MCF 10A (cell line): ENCODE results near the gene LANCL3. TPM values are rescaled to one million over a fixed set of nuclear protein-coding genes. Genes with fewer than 3 reads are reported as not detected.

Experiments
- BruUV-seq: library from RNA; stranded (reverse); fragments of 400-500 nt; replicated peaks from 2 replicates; lab custom pipeline; 2021; lab: Mats Ljungman, UMichigan
- CTCF ChIA-PET: fragments of 300-600 bp; sonication (Branson Sonifier 250); formaldehyde crosslinking; extraction: SDS; loops from one replicate; lab custom pipeline; 2021; ENCODE audit warnings: antibody characterized with exemption, inconsistent platforms; lab: Yijun Ruan, JAX
- POLR2A ChIA-PET: fragments of 300-600, 350-650 bp; sonication (Branson Sonifier 250); formaldehyde crosslinking; extraction: SDS; loops from one replicate; lab custom pipeline; 2020; ENCODE audit warnings: antibody characterized with exemption, inconsistent platforms; lab: Yijun Ruan, JAX
- DNase-seq: peaks from one replicate; pipeline ENCODE4 v3.0.0-alpha.2; 2018; ENCODE audit not compliant: unreplicated experiment
- H3K27ac Mint-ChIP-seq: one replicate; pipeline ENCODE4 v1.8.0; 2022; ENCODE audit warnings: mild to moderate bottlenecking, low read depth, mixed read lengths; ENCODE audit not compliant: unreplicated experiment
- H3K27me3 Mint-ChIP-seq: one replicate; pipeline ENCODE4 v1.8.0; 2022; ENCODE audit warnings: mixed read lengths; ENCODE audit not compliant: insufficient read depth, unreplicated experiment
- H3K36me3 Mint-ChIP-seq: one replicate; pipeline ENCODE4 v1.8.0; 2022; ENCODE audit warnings: mild to moderate bottlenecking, moderate library complexity, mixed read lengths; ENCODE audit not compliant: insufficient read depth, unreplicated experiment
- H3K4me1 Mint-ChIP-seq: one replicate; pipeline ENCODE4 v1.8.0; 2022; ENCODE audit warnings: mixed read lengths; ENCODE audit not compliant: insufficient read depth, unreplicated experiment
- H3K4me3 Mint-ChIP-seq: one replicate; pipeline ENCODE4 v1.8.0; 2022; ENCODE audit warnings: mild to moderate bottlenecking, moderate library complexity, mixed read lengths; ENCODE audit not compliant: unreplicated experiment
- H3K9me3 Mint-ChIP-seq: one replicate; pipeline ENCODE4 v1.8.0; 2022; ENCODE audit warnings: mixed read lengths; ENCODE audit not compliant: unreplicated experiment
- CTCF ChIP-seq: fragments of 200-600 bp; IDR thresholded peaks from one replicate; pipeline ENCODE4 v1.8.0; 2022; ENCODE audit warnings: antibody characterized with exemption, mild to moderate bottlenecking; ENCODE audit not compliant: unreplicated experiment
- intact Hi-C: fragments of 100-400 bp; cut with micrococcal nuclease; formaldehyde crosslinking; loops from 2 replicates; pipeline ENCODE4 v1.14.1; 2022
- total RNA-seq: library from RNA; stranded (reverse); gene quantifications from 2 replicates; pipeline ENCODE4 v1.2.3, GENCODE V29; 2022

LANCL3 gene
- total RNA-seq, 1 experiment from 2014 or later: 0.54 TPM

GRCh38 chrX:37662181-37662580 is 90.7 kb downstream of the LANCL3 start:
- H3K27me3 Mint-ChIP-seq: peaks cover 25% of the 10 kb centered on the region
- no peaks in the 10 kb centered on the region for H3K4me1 Mint-ChIP-seq
- intact Hi-C loops: no loop called here
- no peak for DNase-seq
- no peak for TF ChIP-seq CTCF
- ChIA-PET POLR2A (no interaction called here), CTCF (no interaction called here)
- no peaks in the 10 kb centered on the region for H3K9me3 Mint-ChIP-seq
- no peaks in the 10 kb centered on the region for H3K36me3 Mint-ChIP-seq
- no TSS peak for BruUV-seq
- no peak overlapping the region for H3K4me3 Mint-ChIP-seq
- H3K27ac Mint-ChIP-seq: no peak overlapping the region

GRCh38 chrX:37666516-37666915 is 95.1 kb downstream of the LANCL3 start:
- no peak overlapping the region for H3K4me3 Mint-ChIP-seq
- no peaks in the 10 kb centered on the region for H3K36me3 Mint-ChIP-seq
- H3K27ac Mint-ChIP-seq: no peak overlapping the region
- CTCF ChIA-PET: interaction anchor here (1.0 kb wide), 1 partner anchor 21 kb away, joined by 3 read pairs; no protein-coding TSS in a partner anchor
- intact Hi-C loops: no loop called here
- no peak for TF ChIP-seq CTCF
- POLR2A ChIA-PET: interaction anchor here (1.0 to 1.1 kb wide), 3 partner anchors 8 to 27 kb away, joined by 3 to 4 read pairs (median 4); no protein-coding TSS in a partner anchor
- peak; percentile 14 for DNase-seq
- no peaks in the 10 kb centered on the region for H3K9me3 Mint-ChIP-seq
- no peaks in the 10 kb centered on the region for H3K4me1 Mint-ChIP-seq
- BruUV-seq: no TSS peak
- H3K27me3 Mint-ChIP-seq: peaks cover 42% of the 10 kb centered on the region

GRCh38 chrX:37667141-37667540 is 95.7 kb downstream of the LANCL3 start:
- POLR2A ChIA-PET: interaction anchor here (1.0 to 1.1 kb wide), 2 partner anchors 14 to 28 kb away, joined by 3 to 4 read pairs; no protein-coding TSS in a partner anchor

GRCh38 chrX:37672563-37672962 is 101.1 kb downstream of the LANCL3 start:
- DNase-seq: no peak
- Mint-ChIP-seq H3K27ac (no peak overlapping the region), H3K36me3 (no peaks in the 10 kb centered on the region), H3K4me3 (no peak overlapping the region), H3K27me3 (peaks cover 34% of the 10 kb centered on the region), H3K4me1 (no peaks in the 10 kb centered on the region), H3K9me3 (no peaks in the 10 kb centered on the region)
- CTCF ChIA-PET: no interaction called here
- no TSS peak for BruUV-seq
- intact Hi-C loops: no loop called here
- TF ChIP-seq CTCF: no peak
- POLR2A ChIA-PET: no interaction called here

More at GRCh38 chrX:37667141-37667540, 95.7 kb downstream of the LANCL3 start:
- TF ChIP-seq CTCF: no peak
- BruUV-seq: no TSS peak
- Mint-ChIP-seq H3K9me3 (no peaks in the 10 kb centered on the region), H3K27me3 (peaks cover 47% of the 10 kb centered on the region), H3K27ac (no peak overlapping the region), H3K4me1 (no peaks in the 10 kb centered on the region), H3K4me3 (no peak overlapping the region), H3K36me3 (no peaks in the 10 kb centered on the region)
- no peak for DNase-seq
- intact Hi-C loops: no loop called here
- CTCF ChIA-PET: interaction anchor here (1.0 kb wide), 1 partner anchor 22 kb away, joined by 3 read pairs; no protein-coding TSS in a partner anchor
